DMS53 (cell line): Measurements from ENCODE around the gene ELL2.
"Not testable (repeated sequence)": the region's sequence is repeated elsewhere in the genome, so short reads cannot be mapped to it uniquely, and the experiment has no call there.

ENCODE experiments used
- DNase-seq: peaks from one replicate; lab custom pipeline; 2025; lab: John Stamatoyannopoulos, UW

The ELL2 gene

DNA sequence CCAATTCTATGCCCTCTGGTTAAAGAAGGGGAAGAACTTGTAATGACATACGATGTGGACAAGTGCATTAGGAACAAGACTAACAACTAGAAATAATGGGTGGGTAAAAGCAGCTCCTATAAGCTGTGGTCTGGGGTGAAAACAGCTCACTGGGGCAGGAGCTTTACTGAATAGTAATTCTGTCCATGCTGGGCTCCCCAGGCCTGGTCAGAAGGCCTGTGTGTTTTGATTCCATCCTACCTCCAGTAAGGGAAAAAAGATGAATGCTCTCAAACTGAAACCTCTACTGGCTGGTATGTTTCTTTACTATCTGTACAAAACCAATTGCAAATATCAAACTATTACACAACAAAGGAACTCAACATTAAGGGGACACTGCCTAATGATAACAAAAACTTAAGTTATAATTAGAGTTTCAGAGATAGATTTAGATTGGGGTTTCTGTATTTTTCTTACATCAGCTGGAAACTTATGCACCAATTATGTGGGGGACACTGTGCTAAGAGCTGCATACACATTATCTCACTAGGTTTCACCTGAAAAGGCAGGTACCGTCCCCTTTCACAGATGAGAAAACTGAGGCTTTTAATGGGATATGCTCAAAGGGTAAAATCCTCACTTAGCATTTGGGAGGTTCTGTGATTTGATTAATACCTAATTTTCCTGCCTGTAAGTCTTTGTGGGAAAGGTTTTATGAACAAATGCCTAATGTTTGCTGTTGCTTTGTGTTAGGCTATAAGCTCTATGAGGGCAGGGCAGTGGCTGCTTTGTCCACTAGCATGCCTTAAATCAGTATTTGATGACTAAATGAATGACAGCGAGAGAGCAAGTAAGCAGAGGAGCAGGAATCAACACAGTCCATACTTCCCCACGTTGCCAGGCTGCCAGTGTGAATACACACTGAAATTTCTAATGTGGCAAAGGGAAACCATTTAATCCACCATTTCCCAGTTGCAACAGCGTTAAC, 53.6 kb downstream of the ELL2 start:
- DNase-seq: no peak

DNA sequence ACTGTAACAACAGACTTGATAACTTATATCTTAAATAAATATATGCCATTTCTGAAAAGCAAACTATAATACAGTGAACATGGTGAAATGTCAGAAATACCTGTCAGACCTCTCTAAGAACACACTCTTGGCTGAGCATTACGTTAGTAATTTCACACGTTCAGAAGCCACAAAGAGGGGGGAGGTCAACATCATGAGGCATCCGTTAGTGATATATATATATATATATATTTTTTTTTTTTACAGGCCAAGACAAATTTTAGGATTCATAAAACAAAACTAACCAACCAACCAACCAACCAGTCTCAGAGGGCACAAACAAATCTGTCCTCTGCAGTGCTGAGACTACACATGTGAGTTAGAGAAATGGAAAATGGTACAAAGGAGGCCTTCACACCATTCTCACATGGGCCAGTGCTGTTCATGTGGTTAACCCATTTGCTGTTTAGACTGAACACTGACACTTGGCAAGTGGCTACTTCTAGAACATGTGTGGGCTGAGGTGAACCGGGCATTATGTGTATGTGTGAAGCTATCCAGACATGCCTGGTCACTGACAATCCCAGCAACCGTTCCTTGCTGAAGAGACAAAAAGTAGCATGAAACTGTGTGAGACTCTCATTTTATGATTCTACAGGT, 54.5 kb downstream of the ELL2 start:
- no peak for DNase-seq

DNA sequence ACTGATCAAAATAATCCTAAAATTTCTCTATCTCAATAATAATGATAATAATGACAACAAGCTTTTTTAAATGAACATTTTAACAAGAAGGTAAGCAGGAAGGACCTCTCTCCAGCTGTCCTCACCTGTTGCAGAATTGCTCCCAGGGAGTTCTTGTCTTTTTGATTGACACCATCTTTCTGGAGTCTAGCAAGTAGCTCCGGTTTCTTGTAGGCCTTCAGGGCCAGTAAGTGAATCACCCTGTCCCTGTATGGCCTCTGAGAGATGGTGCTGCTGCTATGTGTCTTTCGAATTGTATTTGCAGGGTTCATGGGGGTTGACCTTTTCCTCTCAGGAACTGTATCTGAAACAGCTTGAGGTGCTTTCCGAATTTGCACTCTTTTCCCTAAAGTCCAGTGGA, 55.3 kb downstream of the ELL2 start:
- not testable (repeated sequence) for DNase-seq

DNA sequence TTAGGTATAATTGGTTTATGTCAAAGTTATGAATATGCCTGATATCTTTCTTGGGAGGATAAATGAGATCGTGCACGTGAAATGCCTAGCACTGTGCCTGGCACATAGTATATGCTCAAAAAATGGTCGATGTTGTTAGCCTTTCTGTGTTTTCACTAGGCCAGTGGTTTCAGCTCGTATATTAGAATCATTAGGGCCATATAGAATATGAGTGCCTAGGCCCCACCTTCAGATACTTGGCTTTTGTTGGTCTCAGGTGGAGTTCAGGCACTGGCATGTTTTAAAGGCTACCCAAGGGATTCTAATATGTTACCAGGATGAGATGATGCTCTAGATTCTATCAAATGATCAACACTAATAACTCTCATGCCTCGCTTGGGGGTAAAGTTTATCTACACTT, 56.8 kb downstream of the ELL2 start:
- no peak for DNase-seq

DNA sequence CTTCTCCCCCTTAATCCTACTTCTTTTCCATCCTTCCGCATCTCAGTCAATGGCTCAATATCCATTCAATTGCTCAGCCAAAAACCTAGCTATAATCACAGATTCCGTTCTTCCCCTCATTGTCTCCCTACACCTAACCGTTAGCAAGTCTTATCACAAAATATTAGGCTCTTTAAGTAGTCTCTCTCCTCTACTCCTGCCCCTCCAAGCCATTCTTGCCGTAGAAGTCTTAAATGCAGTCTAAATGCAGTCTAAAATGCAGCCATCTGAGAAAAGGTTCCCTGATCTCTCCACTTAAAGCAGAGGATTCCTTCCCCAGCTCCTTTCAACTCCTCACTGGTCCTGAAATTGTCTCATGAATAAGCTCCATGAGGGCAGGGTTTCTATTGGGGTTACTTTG, 57.8 kb downstream of the ELL2 start:
- DNase-seq: no peak

DNA sequence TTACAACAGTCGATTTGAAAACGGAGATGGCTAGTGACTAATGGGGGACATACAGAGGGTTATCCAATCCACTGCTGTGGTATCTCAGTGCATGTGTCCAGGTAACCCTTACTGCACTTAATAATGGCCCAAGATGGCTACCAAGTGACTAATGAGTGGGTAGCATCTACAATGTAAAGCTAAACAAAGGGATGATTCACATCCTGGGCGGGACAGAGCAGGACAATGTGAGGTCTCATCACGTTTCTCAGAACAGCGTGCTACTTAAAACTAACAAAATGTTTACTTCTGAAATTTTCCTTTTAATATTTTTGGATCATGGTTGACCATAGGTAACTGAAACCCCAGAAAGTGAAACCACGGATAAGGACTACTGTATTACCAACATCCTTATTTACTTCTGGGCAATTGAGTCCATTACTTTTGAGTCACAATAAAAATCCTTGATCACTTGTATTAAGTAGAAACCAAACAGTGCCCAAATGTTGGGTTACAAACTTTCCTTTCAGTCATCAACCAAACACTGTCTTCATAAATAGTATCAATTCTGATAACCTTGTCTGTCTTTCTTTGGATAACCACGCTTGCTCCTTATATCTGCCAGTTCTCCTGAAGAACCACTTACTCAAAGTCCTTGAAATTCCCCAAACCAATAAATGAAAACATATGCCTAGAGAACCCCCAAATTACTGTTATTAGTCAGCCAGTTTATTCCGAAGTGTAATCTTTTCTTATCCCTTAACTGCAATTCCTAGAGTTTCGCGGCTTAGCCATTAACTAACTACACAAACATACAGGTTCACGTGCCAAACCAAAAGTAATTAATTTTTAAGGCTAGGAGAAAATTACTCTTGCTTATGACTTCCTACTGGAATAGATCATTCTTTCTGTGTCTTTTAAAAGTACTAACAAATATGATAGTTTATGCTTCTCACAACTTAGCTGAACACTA, 59.7 kb downstream of the ELL2 start:
- DNase-seq: peak; percentile 82

DNA sequence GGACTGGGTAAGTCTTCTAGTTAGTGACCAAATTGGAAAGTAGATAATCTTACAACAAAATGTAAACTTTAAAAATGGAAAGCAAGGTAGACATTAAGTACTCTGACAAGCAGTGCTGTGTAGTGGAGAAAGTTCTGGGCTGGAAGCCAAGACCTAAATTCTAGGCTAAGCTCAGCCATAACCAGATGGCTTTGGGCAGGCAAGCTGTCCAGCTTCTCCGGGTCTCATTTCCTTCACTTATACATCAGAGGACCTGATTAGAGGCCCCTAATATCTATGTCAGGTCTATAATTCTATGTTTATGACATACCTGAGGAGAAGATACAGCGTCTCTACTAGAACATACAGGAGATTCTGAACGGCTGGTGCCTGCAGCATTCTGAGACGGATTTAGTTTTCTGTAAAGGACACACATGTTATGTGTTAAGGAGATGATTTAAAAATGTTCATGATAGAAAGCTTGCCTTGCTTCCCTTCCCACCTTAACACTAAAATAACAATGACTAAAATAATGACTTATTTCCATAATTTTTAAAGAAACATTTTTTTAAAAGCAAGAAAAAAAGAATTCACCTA, 61.2 kb downstream of the ELL2 start:
- DNase-seq: no peak

DNA sequence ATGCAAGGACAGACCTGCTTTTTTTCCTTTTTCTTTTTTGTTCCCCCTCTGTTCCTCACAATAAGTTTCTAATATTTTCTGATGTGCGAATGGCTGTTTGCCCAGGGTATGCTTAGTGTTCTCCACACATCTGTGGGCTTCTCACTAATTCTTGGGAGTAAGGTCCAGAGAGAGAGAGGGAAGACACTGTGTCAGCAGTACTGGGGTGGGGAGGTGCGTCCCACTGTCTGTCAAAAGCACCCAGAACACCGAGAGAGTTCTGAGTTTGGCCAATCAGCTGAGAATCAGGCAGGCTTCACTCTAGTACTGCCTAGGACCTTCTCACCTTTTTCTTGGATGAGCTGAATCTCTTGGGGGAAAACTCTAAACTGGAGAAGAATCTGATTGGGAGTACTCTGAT, 61.8 kb downstream of the ELL2 start:
- DNase-seq: no peak

DNA sequence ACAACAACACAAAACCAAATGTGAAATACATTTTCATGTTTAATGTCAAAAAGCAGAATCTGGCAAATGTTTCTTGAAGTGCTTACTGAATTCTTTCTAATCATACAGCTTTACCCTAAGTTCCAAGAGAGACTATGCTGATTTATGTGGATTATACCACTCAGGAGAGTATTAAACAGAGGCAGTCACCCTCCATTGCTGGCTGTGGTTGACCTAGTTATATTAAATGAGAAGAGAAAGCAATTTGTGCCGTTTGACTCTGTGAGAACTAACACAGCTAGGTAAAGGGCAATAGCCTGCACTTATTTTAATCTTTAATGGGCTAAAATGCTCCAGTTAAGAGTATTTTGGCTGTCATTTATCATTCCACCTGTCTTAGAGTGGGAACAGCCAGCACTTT, 62.6 kb downstream of the ELL2 start:
- no peak for DNase-seq

DNA sequence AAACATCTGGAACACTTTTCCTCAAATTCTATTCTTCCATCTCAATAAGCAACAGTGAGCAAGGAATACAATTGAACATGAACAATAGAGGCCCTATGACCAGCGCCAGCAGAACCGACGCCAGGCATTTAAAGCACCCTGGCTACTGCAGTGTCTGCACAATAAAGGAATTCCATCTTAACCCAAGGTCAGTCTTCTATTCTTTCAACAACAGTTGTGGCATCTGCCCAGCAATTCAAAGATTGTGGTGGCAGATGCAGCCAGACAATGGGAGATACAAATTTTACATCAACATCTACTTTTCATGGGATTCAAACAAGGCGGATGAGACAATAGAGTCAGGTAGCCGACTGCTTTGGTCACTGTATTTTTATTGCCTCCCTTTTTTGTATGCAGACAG, 65.9 kb downstream of the ELL2 start:
- DNase-seq: no peak

DNA sequence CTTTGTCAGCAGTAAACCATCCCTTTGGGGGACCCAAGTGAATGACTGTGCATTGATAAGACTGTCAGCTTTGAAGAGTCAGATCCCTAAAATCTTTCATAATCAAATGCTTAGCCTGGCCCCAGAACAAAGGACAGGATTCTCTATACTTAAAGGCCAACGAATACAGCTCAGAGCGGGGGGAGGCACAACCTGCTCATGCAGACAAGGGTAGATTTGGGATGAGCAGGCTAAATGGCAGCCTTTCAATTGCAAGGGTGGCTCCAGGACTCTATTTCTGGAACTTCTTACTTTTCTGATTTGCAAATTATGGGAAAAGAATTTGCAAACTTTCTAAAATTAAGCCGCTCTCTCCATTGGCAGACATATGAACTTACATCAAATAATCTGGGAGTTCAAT, 66.4 kb downstream of the ELL2 start:
- DNase-seq: no peak

DNA sequence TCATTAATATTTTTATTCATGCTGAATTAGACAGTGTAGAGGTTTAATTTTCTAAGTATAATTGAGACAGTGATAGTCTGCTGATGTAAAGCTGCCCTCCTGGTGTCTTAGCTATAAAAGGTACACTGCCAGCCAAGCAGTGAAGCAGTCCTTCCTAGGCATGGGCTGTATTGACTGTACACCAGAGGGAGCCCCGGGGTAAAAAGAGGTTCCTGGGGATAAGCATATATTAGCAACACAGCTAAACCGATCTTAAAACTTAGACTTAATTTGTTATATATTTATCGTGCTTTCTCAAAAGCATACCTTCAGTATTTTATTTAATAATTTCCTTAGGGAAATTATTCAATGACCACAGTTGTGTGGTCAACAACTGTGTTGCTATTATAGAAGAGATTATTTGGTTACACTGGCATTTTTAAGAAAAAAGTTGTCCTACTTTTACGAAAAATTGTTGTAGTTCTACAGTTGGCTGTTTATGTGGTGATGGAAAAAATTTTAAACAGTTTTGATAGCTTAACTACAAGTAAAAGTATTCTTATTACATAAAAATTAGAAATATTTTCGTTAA, 68.8 kb downstream of the ELL2 start:
- DNase-seq: peak; percentile 71

DNA sequence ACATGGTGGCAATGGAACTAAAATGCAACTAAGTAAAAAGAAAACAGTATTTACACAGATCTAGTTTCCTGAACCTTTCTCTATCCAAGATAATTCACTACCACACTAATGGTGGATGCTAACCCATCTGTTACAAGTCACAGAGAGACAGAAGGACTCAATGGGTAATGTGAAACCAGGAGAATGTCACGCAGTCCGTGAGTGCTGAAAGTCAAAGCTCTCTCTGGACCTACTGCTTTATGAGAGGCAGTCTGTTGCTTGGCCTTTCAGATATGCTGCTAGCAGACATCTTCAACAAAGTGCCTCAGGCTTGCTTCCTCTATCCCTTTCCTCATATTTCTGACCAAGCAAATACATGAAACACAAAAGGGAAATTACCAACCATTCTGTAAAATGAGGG, 70.2 kb downstream of the ELL2 start:
- no peak for DNase-seq

DNA sequence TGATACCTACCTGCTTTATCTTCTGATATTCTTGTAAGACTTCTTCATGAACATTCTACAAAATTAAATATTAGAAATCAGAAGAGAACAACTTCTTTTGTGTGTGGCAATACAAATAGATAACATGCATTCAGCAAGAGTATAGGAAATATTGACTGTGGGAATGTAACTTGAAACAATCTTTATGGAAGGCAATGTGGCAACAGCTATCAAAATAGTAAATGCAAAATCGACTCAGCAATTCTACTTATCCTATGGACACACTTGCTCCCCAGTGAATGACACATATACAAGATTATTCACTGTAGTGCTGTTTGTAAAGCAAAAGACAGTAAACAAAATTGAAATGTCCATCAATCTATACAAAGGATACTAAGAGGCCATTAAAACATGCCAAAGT, 72.6 kb downstream of the ELL2 start:
- no peak for DNase-seq

DNA sequence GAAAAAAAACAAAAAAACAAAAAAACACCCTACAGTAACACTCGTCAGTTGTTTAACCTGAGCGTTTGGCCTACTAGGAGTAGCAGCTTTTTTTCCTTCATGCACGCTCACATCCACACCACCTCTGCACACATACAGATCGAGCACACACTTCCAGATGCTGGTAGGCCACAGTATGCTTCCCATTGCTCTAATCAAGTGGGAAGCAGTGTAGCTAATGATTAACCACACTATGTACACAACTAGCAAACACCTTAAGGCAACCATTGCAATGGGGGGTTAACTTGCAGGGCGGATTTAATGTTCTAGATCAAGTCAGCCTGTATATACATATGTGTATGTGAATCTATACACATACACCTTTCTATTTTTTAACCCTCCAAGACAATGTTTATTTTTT, 73.7 kb downstream of the ELL2 start:
- DNase-seq: peak; percentile 94

DNA sequence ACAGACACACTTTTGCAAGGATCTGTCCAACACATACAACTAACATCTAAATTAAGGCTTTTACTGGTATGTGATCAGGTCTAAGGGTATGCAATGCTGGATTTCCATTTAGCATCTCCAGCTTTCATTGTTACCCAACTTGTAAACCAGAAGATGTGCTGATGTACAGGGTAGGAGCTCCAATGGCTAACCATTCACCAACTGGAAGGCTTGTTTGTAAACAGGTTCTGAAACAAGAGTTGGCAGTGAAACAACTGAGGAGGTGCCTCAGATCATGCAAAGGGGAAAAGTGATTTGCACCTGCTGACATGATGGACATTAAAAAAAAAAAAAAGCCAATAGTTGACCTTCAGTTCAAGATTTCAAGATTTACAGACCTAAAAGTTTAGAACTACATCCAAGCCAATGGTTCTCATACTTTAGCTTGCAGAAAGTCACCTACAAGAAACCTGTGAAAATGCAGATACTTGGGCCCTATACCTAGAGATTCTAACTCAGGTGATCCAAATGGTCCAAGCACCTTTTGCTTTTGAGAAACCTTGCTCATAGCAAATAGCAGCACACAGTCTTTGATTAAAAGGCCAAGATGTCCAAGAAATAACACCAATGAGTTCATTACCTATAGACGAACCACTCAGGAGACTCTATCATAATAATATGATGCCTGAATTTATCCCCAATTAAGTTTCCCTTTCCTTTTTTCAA, 75.2 kb downstream of the ELL2 start:
- DNase-seq: no peak

DNA sequence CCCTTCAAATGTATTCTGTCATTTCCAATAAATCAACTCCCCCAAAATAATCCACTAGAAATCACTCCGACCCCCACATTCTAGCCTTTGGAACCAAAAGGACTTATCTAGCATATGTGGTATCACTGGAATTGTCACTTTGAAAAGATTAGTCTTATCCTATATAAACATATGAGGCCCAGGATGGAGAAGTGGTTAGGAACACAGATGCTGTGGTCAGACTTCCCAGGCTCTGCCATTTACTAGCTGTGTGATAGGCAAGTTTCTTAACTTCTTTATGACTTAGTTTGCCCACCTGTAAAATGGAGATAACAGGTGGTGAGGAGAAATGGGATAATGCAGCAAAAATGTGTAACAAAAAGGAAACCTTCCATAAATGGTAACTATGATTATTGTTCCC, 77.1 kb downstream of the ELL2 start:
- no peak for DNase-seq

DNA sequence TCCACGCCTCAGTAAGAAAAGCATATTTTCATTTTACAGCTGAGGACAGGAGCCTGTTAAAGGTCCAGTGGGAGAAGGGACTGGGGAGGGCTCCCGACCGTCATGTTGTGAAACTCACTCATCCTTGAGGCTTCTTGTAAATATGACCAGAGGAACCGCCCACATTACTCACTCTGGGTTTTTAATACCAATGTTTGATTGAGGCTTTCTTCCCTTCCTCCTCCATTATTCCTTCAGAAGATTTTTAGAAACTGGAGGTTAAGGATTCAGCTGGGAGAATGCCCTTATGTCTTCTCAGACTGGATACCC, 77.7 kb downstream of the ELL2 start:
- peak; percentile 25 for DNase-seq

DNA sequence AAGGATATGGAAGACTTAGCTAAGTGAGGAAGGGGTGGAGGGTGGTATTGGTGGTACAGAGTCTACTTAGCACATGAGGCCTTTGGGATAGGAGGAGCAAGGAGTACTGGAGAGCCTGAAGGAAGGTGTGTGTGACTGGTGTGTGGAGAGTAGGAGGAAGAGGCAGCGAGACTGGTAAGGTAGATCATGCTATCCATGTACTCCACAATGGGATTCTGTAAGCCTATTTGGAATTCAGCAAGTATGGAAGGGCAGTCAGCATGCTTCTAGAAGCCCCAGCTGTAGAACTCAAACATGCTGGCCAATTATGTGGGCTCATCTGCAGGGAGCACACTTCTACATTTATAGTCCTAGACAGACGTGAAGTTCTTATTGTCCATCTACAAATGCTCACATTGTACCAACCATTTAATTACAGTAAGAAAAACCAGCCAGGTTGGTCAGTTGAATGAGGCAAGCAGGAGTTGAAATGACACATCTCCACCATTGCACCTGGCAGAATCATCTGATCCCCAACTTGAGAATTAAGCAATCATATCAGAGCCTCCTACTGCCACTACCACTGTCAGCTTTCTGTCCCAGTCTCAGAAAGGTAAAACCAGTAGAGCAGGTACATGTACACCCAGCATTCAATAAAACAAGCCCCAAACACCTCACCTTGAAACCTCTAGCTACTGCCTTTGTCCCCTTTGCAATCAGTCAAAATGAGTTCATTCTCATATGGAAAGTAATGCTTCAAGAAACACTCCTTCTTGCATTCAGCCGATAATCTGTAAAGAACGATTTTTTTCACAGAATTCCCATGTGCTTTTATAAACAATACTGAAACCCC, 78.2 kb downstream of the ELL2 start:
- DNase-seq: peak; percentile 65

DNA sequence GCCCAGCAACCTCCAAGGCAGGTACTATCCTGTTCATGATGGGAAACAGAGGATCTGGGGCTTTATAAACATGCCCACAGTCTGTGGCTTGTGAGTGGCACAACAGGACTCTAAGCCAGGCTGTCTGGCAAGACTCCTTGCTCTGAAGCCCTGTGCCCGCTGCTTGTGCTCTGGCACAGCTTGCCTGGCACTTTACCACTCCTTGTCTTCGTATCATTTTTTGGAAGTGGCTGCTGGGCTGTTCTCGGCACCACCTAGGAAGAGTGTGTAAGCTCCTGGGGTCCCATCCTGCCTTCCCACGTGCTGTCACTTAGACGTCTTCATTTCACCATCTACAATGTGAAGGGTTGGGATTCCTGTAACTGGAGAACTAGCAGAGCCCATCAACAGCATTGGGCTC, 79.8 kb downstream of the ELL2 start:
- no peak for DNase-seq
